Transverse colon (tissue), 3 donors: ENCODE results near the gene SIGLECL1.

Source experiments
- CTCF ChIP-seq, 5 experiments: fragments of 200-600 bp in 3 of 5; fragments of 450-650 bp in 2 of 5; sonication (generic) in 3 of 5; IDR thresholded peaks; 1 replicate in 2 of 5; 2 replicates in 3 of 5; pipeline ENCODE4 v1.5.1; 2016 to 2017; ENCODE audit warnings: antibody characterized with exemption in 5 of 5, inconsistent platforms in 3 of 5, mild to moderate bottlenecking in 2 of 5, moderate library complexity in 1 of 5
- POLR2A ChIP-seq: fragments of 450-650 bp; IDR thresholded peaks from one replicate; pipeline ENCODE4 v1.6.1; 2016; ENCODE audit warnings: antibody characterized with exemption, mild to moderate bottlenecking, moderate library complexity

GRCh38 chr19:51311351-51312257 is 60.7 kb downstream of the SIGLECL1 start, which contains the start of gene IGLON5:
- TF ChIP-seq CTCF (IDR thresholded peaks at IDR 0.05): no peak
- TF ChIP-seq POLR2A: no peak
